ENCODE measurements around the gene ATP6V0E1.

DNA sequence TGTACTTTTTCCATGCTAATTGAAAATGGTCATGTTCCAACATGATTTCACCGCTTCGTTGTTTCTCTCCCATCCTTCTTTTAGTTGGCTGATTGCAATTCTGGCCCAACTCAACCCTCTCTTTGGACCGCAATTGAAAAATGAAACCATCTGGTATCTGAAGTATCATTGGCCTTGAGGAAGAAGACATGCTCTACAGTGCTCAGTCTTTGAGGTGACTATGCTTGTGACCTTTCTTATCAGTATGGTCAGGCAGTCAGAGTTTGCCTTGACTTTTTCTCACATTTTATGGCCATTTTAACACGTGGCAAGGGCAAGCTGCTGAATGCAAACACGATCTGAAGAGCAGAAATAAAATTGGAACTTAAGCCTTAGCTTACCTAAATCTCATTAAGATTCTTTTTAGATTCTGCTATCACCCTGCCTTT lies 36.6 kb downstream of the ATP6V0E1 start:
- TF ChIP-seq CTCF (IDR thresholded peaks at IDR 0.05; ENCODE audit: insufficient read depth, low read length) (no peak), POLR2AphosphoS5 (IDR thresholded peaks at IDR 0.05; ENCODE audit: low read depth) (no peak)

Measured in HL-60 (cell line).